GM21717 (cell line): ENCODE data around the gene NDUFV1.
"Not testable (repeated sequence)": the region's sequence is repeated elsewhere in the genome, so short reads cannot be mapped to it uniquely, and the experiment has no call there.

Source experiments
- ATAC-seq: cut with Tn5 transposase; IDR thresholded peaks from one replicate; pipeline ENCODE4 v1.9.1; 2021; ENCODE audit warnings: mild to moderate bottlenecking, moderate library complexity; ENCODE audit not compliant: unreplicated experiment

Gene NDUFV1

GRCh38 chr11:67606492-67607295 lies at the start of gene NDUFV1:
Gene NDUFV1 (plus strand): TSS chr11:67606936. CDS start chr11:67607005, 69 bp downstream.
- ATAC-seq: peak; percentile 83

- ATAC-seq: no peak
Observed at GRCh38 chr11:67558084-67558772, 48.5 kb upstream of the NDUFV1 start.

- no peak for ATAC-seq
Observed at GRCh38 chr11:67561971-67562619, 44.6 kb upstream of the NDUFV1 start.

- ATAC-seq: no peak
Observed at GRCh38 chr11:67562963-67563704, 43.6 kb upstream of the NDUFV1 start.

GRCh38 chr11:67563705-67564114 lies 43.0 kb upstream of the NDUFV1 start:
- ATAC-seq: not testable (repeated sequence)

- no peak for ATAC-seq
Observed at GRCh38 chr11:67564230-67564629, 42.5 kb upstream of the NDUFV1 start.

- no peak for ATAC-seq
Observed at GRCh38 chr11:67571443-67571842, 35.3 kb upstream of the NDUFV1 start.

GRCh38 chr11:67572305-67572704 lies 34.4 kb upstream of the NDUFV1 start:
- ATAC-seq: no peak

GRCh38 chr11:67572747-67573419 lies 33.9 kb upstream of the NDUFV1 start:
- no peak for ATAC-seq

- ATAC-seq: no peak
Observed at GRCh38 chr11:67574938-67575337, 31.8 kb upstream of the NDUFV1 start.

GRCh38 chr11:67576735-67577475 lies 29.8 kb upstream of the NDUFV1 start:
- ATAC-seq: no peak

- ATAC-seq: no peak
Observed at GRCh38 chr11:67577951-67578350, 28.8 kb upstream of the NDUFV1 start.

GRCh38 chr11:67581469-67581868 lies 25.3 kb upstream of the NDUFV1 start:
- no peak for ATAC-seq

GRCh38 chr11:67582011-67582410 lies 24.7 kb upstream of the NDUFV1 start:
- ATAC-seq: no peak

GRCh38 chr11:67583247-67584204 lies 23.2 kb upstream of the NDUFV1 start, which contains the start of gene GSTP1:
Gene GSTP1 (plus strand): TSS chr11:67583812. CDS start chr11:67583844, 32 bp downstream.
- peak; percentile 55 for ATAC-seq

- peak; percentile 15 for ATAC-seq
Observed at GRCh38 chr11:67584205-67584880, 22.4 kb upstream of the NDUFV1 start.

- ATAC-seq: no peak
Observed at GRCh38 chr11:67584881-67585873, 21.6 kb upstream of the NDUFV1 start.
